CD4-positive, alpha-beta T cell (primary cell): ENCODE measurements around the gene RAB26. TPM values are rescaled to one million over a fixed set of nuclear protein-coding genes. Genes with fewer than 3 reads are reported as not detected.

ENCODE experiments used
- ATAC-seq: fragments of 200-7000 bp; cut with Tn5 transposase; one replicate; pipeline ENCODE4 v1.10.0; 2022; ENCODE audit warnings: mild to moderate bottlenecking; ENCODE audit not compliant: poor library complexity
- CTCF ChIA-PET: fragments of 350-600 bp; sonication (Branson Sonifier 250); formaldehyde crosslinking; loops from one replicate; lab custom pipeline; 2021; ENCODE audit warnings: antibody characterized with exemption, inconsistent platforms; lab: Charles Lee
- POLR2A ChIA-PET: fragments of 350-600 bp; sonication (Branson Sonifier 250); formaldehyde crosslinking; loops from one replicate; lab custom pipeline; 2021; ENCODE audit warnings: antibody characterized with exemption, inconsistent platforms; lab: Charles Lee
- DNase-seq, 14 experiments: peaks; one replicate each; pipeline ENCODE4 v3.0.0-alpha.2; 2013 to 2020; ENCODE audit warnings: mixed read lengths in 2 of 14
- H3K27ac ChIP-seq, 2 donors: one replicate each; pipeline versions ENCODE4 v1.5.1 to v1.7.0; 2013; ENCODE audit warnings: low read length in 2 of 2, low read depth in 1 of 2, mild to moderate bottlenecking in 1 of 2
- H3K27me3 ChIP-seq, 2 experiments: 1 replicate in 1 of 2; 2 replicates in 1 of 2; pipeline versions ENCODE4 v1.6.1 to v1.7.0; 2013; ENCODE audit warnings: low read length in 2 of 2, control low read depth in 1 of 2, mild to moderate bottlenecking in 1 of 2, moderate library complexity in 1 of 2; ENCODE audit not compliant: insufficient read depth in 2 of 2, control insufficient read depth in 1 of 2
- H3K36me3 ChIP-seq: one replicate; pipeline ENCODE4 v1.6.1; 2013; ENCODE audit warnings: low read length, control low read depth; ENCODE audit not compliant: insufficient read depth
- H3K4me1 ChIP-seq: one replicate; pipeline ENCODE4 v1.6.1; 2013; ENCODE audit warnings: low read length, control low read depth; ENCODE audit not compliant: insufficient read depth
- H3K4me3 ChIP-seq: one replicate; pipeline ENCODE4 v1.5.1; 2013; ENCODE audit warnings: mild to moderate bottlenecking, low read length, moderate library complexity
- H3K9me3 ChIP-seq, 2 experiments: 1 replicate in 1 of 2; 2 replicates in 1 of 2; pipeline versions ENCODE4 v1.6.1 to v1.7.0; 2013; ENCODE audit warnings: low read length in 2 of 2, mild to moderate bottlenecking in 2 of 2, control low read depth in 1 of 2, moderate library complexity in 1 of 2; ENCODE audit not compliant: control insufficient read depth in 1 of 2, insufficient read depth in 1 of 2
- H3K27ac Mint-ChIP-seq: one replicate; pipeline ENCODE4 v1.8.0; 2020; ENCODE audit warnings: mixed read lengths
- H3K27me3 Mint-ChIP-seq: one replicate; pipeline ENCODE4 v1.8.0; 2021; ENCODE audit warnings: mixed read lengths
- H3K36me3 Mint-ChIP-seq: one replicate; pipeline ENCODE4 v1.8.0; 2021; ENCODE audit warnings: low read depth, mixed read lengths
- H3K4me1 Mint-ChIP-seq: one replicate; pipeline ENCODE4 v1.8.0; 2021; ENCODE audit warnings: low read depth, mixed read lengths
- H3K4me3 Mint-ChIP-seq: one replicate; pipeline ENCODE4 v1.8.0; 2020; ENCODE audit warnings: mild to moderate bottlenecking, mixed read lengths
- H3K9me3 Mint-ChIP-seq: one replicate; pipeline ENCODE4 v1.8.0; 2020; ENCODE audit warnings: mixed read lengths
- CTCF ChIP-seq: fragments of 200-600 bp; IDR thresholded peaks from one replicate; pipeline ENCODE4 v1.8.0; 2022; ENCODE audit warnings: antibody characterized with exemption, mild to moderate bottlenecking
- intact Hi-C, 2 experiments: fragments of 100-400 bp; cut with DNase I in 1 of 2; cut with micrococcal nuclease in 1 of 2; formaldehyde crosslinking; loops; one replicate each; pipeline versions ENCODE4 v1.15.1 to v1.9.0; 2023 to 2025; cut with DNase I, micrococcal nuclease
- total RNA-seq, 174 experiments: library from RNA in 2 of 174; stranded (reverse) in 2 of 174; gene quantifications; one replicate each; pipeline ENCODE4 v1.2.3 and lab custom pipeline; 2021 to 2026

Gene RAB26
- total RNA-seq, 2 experiments from 2014 or later: not detected

GRCh38 chr16:2147378-2147777 lies 1.0 kb upstream of the RAB26 start:
- Histone ChIP-seq H3K4me1 (peaks cover 45% of the 10 kb centered on the region), H3K36me3 (peaks cover 9% of the 10 kb centered on the region), H3K9me3 (no peaks in the 10 kb centered on the region), H3K27me3 (no peaks in the 10 kb centered on the region), H3K4me3 (no peak overlapping the region), H3K27ac (no peak overlapping the region)
- Mint-ChIP-seq H3K36me3 (no peaks in the 10 kb centered on the region), H3K4me3 (peak overlapping the region; percentile 60), H3K27ac (no peak overlapping the region), H3K9me3 (no peaks in the 10 kb centered on the region), H3K27me3 (no peaks in the 10 kb centered on the region), H3K4me1 (peaks cover 5% of the 10 kb centered on the region)
- intact Hi-C loops: loop anchor here in 1 of 2 experiments (10.0 kb wide), 1 partner anchor 373 kb away; the partner anchor contains the start of genes EME2, MRPS34 and NME3
- ATAC-seq (no peak), DNase-seq (no peak)
- POLR2A ChIA-PET: interaction anchor here (0.6 to 1.7 kb wide), 4 partner anchors 8 to 1452 kb away, joined by 3 to 12 read pairs (median 4); partner anchors contain the start of genes RPS2 and TRAF7
- no peak for TF ChIP-seq CTCF
- CTCF ChIA-PET: interaction anchor here (0.6 to 1.0 kb wide), 4 partner anchors 21 to 131 kb away, joined by 3 read pairs; partner anchors contain the start of genes NTHL1 and TSC2

GRCh38 chr16:2148714-2149629 lies 547 bp downstream of the RAB26 start:
- peaks cover 61% of the 10 kb centered on the region for H3K4me1 ChIP-seq
- DNase-seq (peak in 5 of 14 experiments; percentile 20 to 63 (median 26)), ATAC-seq (peak; percentile 9)
- H3K9me3 Mint-ChIP-seq: no peaks in the 10 kb centered on the region
- ChIA-PET CTCF (no interaction called here), POLR2A (no interaction called here)
- H3K4me3 Mint-ChIP-seq: peak overlapping the region; percentile 42
- no peaks in the 10 kb centered on the region for H3K9me3 ChIP-seq
- H3K27me3 ChIP-seq: no peaks in the 10 kb centered on the region
- intact Hi-C loops: loop anchor here in 1 of 2 experiments (10.0 kb wide), 1 partner anchor 374 kb away; the partner anchor contains the start of genes EME2, MRPS34 and NME3
- peaks cover 17% of the 10 kb centered on the region for H3K4me1 Mint-ChIP-seq
- no peaks in the 10 kb centered on the region for H3K27me3 Mint-ChIP-seq
- H3K27ac Mint-ChIP-seq: no peak overlapping the region
- peak overlapping the region; percentile 15 for H3K4me3 ChIP-seq
- peaks cover 15% of the 10 kb centered on the region for H3K36me3 ChIP-seq
- H3K36me3 Mint-ChIP-seq: peaks cover 8% of the 10 kb centered on the region
- no peak overlapping the region for H3K27ac ChIP-seq
- no peak for TF ChIP-seq CTCF

GRCh38 chr16:2149630-2150417 lies 1.4 kb downstream of the RAB26 start:
- no peak for DNase-seq
- H3K4me3 ChIP-seq: no peak overlapping the region
- H3K4me1 Mint-ChIP-seq: peaks cover 26% of the 10 kb centered on the region
- peaks cover 12% of the 10 kb centered on the region for H3K36me3 Mint-ChIP-seq
- POLR2A ChIA-PET: no interaction called here
- TF ChIP-seq CTCF: no peak
- no peak for ATAC-seq
- H3K36me3 ChIP-seq: peaks cover 15% of the 10 kb centered on the region
- no peaks in the 10 kb centered on the region for H3K27me3 ChIP-seq
- CTCF ChIA-PET: no interaction called here
- no peaks in the 10 kb centered on the region for H3K27me3 Mint-ChIP-seq
- no peak overlapping the region for H3K27ac Mint-ChIP-seq
- peaks cover 70% of the 10 kb centered on the region for H3K4me1 ChIP-seq
- no peak overlapping the region for H3K27ac ChIP-seq
- H3K4me3 Mint-ChIP-seq: peak overlapping the region; percentile 42
- no peaks in the 10 kb centered on the region for H3K9me3 ChIP-seq
- intact Hi-C loops: loop anchor here (5.0 to 10.0 kb wide), 3 partner anchors 285 to 375 kb away; partner anchors contain the start of genes EME2 (in 1 of the 2), MRPS34 (in 1 of the 2) and NME3 (in 1 of the 2)
- no peaks in the 10 kb centered on the region for H3K9me3 Mint-ChIP-seq
